GM12873 (cell line): Measurements from ENCODE around the gene CHD1L.

Source experiments
- TF ChIP-seq, protein P1 (sequence below): IDR thresholded peaks from 2 replicates; pipeline ENCODE4 v1.5.1; 2012; ENCODE audit warnings: low read depth, mild to moderate bottlenecking, moderate library complexity, low read length, control low read depth; ENCODE audit not compliant: insufficient read depth; ENCODE audit errors: missing control alignments

Gene CHD1L

DNA sequence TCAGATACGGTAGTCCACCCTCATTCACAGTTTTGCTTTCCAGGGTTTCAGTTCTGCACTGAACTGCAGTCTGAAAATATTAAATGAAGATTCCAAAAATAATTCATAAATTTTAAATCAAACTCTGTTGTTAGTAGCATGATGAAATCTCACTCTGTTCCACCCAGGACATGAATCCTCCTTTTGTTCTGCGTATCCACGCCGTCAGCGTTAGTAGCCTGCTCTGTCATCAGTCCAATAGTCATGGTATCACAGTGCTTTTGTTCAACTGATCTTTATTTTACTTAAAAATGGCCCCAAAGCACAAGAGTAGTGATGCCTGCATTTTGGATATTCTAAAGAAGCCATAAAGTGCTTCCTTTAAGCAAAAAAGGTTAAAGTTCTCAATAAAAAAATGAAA is 23.9 kb downstream of the CHD1L start:
- TF ChIP-seq, protein P1, sequence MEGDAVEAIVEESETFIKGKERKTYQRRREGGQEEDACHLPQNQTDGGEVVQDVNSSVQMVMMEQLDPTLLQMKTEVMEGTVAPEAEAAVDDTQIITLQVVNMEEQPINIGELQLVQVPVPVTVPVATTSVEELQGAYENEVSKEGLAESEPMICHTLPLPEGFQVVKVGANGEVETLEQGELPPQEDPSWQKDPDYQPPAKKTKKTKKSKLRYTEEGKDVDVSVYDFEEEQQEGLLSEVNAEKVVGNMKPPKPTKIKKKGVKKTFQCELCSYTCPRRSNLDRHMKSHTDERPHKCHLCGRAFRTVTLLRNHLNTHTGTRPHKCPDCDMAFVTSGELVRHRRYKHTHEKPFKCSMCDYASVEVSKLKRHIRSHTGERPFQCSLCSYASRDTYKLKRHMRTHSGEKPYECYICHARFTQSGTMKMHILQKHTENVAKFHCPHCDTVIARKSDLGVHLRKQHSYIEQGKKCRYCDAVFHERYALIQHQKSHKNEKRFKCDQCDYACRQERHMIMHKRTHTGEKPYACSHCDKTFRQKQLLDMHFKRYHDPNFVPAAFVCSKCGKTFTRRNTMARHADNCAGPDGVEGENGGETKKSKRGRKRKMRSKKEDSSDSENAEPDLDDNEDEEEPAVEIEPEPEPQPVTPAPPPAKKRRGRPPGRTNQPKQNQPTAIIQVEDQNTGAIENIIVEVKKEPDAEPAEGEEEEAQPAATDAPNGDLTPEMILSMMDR, result no peak

DNA sequence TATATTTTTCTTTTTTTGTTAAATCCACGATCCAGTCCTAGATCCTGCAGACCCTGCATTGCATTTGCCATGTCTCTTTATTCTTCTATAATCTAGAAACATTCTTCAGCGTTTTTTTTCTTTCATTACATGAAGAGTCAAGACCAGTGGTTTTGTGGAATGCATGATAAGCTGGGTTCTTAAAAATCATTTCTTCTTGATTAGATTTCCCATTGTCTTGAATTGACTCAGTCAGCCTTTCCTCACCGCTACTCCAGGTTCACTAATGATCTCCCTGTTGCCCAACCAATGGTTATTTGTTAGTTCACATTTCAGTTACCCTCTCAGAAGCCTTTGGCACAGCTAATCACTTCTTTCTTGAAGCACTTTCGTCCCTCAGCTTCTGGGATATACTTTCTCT is 25.2 kb downstream of the CHD1L start:
- TF ChIP-seq, protein P1, result no peak

DNA sequence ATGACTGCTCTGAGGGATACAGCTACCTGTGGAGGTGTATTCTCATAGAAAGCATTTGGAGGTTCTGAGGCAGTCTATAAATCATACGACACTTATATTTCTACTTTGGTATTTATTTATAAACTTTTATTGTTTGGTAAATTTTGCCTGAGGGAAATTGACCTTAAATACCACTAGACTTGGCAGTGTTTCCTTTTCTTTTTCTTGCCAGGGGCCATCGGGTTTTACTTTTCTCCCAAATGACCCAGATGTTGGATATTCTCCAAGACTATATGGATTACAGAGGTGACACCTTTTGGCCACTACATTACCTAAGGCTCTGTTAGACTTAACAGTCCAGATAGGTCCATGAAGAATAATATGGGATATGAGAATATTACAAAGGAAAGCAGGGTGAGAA is 28.2 kb downstream of the CHD1L start:
- TF ChIP-seq, protein P1, result no peak

DNA sequence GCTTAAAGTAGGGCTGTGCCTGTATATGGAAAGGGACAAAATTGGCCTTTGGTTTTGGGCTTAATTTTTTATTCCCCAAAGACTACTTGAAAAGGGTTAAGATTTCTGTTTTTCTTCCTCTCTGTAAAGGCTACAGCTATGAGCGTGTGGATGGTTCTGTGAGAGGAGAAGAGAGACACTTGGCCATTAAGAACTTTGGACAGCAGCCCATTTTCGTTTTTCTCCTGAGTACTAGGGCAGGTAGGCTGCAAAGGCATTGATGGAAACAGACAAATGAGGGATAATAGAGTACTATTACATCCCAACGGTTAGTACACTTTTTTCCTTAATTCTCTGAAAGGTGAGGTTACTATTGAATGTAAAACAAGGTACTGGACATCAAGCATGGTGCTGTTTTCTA is 29.6 kb downstream of the CHD1L start:
- TF ChIP-seq, protein P1, result no peak

DNA sequence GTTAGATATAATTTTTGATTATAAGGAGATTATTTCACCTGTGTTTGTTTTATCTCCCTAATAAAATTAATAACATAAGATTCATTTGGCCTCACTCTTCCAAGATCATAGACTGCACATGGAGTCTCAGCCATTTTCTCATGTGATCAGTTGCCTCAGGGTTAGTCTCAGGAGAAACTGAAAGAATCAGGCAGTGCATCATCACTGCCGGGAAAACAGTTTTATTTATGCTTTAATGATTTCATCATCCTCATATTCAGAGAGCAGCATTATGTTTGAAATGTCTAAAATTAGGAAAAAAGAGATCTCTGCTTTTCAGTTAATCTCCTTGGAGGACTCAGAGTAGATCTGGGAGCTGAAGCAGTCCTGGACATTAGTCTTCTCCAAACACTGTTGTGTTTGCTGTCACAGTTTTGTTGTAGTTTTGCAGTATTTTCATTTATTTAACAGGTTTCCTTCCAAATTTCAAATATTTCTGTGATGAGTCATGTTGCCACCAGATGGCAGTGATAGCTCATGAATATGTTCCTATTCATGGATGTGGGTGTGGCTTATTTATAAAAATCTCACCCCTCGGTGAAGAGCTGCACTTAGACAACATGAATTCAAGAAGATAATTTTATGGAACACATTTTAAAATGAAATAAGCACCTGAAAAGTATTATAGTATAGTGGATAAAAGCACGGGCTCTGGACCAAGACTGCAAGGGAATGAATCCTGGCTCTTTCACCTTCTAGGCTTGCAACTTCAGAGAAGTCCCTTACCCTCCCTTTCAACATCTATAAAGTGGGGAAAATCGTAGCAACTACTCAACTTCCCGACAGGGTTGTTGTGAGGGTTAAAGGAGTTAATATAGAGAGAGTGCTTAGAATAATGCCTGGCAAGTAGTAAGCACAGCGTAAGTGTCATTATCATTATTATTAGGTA is 31.2 kb downstream of the CHD1L start:
- TF ChIP-seq, protein P1, result peak; percentile 47

DNA sequence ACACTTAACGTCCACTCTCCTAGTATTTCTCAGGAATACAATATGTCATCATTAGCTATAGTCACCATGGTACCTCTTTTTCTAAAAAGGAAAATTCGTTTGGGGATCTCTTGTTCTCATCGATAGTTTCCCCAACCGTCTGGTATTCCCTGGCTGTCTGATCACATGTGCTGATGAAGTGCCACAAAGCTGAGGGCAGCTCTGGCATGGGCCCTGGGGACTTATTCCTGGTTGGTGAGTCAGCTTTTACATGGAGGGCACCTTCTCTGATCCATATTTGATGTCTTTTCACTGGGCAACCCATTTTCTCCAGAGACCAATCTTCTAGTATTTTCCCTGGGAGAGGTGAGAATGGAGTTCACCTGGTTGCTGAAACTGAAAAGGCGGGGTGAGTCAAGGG is 39.5 kb downstream of the CHD1L start:
- TF ChIP-seq, protein P1, result no peak

DNA sequence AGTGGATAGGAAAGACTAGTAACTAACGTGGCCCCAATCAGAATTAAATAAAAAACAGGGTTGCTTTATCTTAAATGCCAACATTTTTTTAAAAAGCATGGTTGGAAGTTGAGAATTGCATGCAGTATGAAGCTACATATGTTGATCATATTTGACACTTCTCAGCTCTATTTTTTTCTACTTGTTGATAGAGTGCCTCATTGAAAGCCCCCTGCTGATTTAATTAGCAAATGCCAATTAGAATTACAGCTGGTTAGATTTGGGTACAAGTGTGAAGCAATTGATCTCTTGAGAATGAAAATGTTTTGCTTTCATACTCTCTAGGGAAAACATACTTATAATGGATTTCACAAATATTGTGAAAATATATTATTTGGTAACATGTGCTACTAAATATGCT is 40.5 kb downstream of the CHD1L start:
- TF ChIP-seq, protein P1, result no peak
